Fibroblast of villous mesenchyme (primary cell): ENCODE data around the gene CLN5. TPM values are rescaled to one million over a fixed set of nuclear protein-coding genes. Genes with fewer than 3 reads are reported as not detected.

Source experiments
- DNase-seq: peaks from one replicate; pipeline ENCODE4 v3.0.0-alpha.2; 2010; ENCODE audit warnings: low read depth
- H3K4me3 ChIP-seq: 2 replicates; pipeline ENCODE4 v1.5.1; 2011; ENCODE audit warnings: low read depth, mild to moderate bottlenecking, low read length
- CTCF ChIP-seq: IDR thresholded peaks from 2 replicates; pipeline ENCODE4 v1.5.1; 2012; ENCODE audit warnings: low read depth, mild to moderate bottlenecking, low read length; ENCODE audit not compliant: insufficient read depth
- total RNA-seq: library from RNA; depleted of rRNA; stranded (reverse); fragments of >200 nt; gene quantifications from 2 replicates; pipeline ENCODE4 v1.2.3, GENCODE V29; 2012

Gene CLN5
- total RNA-seq, 1 donor = 38.4 TPM

- DNase-seq = no peak
- TF ChIP-seq CTCF = no peak
These were observed 25.2 kb downstream of the CLN5 start for GRCh38 chr13:77016888-77017623.

GRCh38 chr13:77019756-77020155 is 27.9 kb downstream of the CLN5 start:
- H3K4me3 ChIP-seq = no peak overlapping the region
- no peak for DNase-seq
- TF ChIP-seq CTCF = no peak

More at GRCh38 chr13:77016888-77017623, 25.2 kb downstream of the CLN5 start:
- H3K4me3 ChIP-seq = no peak overlapping the region

- TF ChIP-seq CTCF = no peak
- H3K4me3 ChIP-seq = no peak overlapping the region
- peak; percentile 57 for DNase-seq
These were observed 30.5 kb downstream of the CLN5 start for GRCh38 chr13:77022341-77022740.

GRCh38 chr13:77026255-77026860 is 34.5 kb downstream of the CLN5 start:
- peak overlapping the region; percentile 85 for H3K4me3 ChIP-seq
- TF ChIP-seq CTCF = no peak
- DNase-seq = peak; percentile 74

GRCh38 chr13:77026861-77027621 is 35.2 kb downstream of the CLN5 start, which contains the start of gene FBXL3:
FBXL3 (minus strand) TSS chr13:77027159; CDS start chr13:77021860, 5,299 bp downstream.
- DNase-seq = peak; percentile 92
- TF ChIP-seq CTCF = no peak
- H3K4me3 ChIP-seq = peak within 1 kb of the TSS; percentile 85

GRCh38 chr13:77028202-77028601 is 36.3 kb downstream of the CLN5 start:
- no peak overlapping the region for H3K4me3 ChIP-seq
- TF ChIP-seq CTCF = no peak
- no peak for DNase-seq
